HepG2 (cell line): ENCODE measurements around the gene SURF2. TPM values are rescaled to one million over a fixed set of nuclear protein-coding genes. Genes with fewer than 3 reads are reported as not detected.
A peak's percentile ranks its signal among the peaks of the same experiment; 100 is the strongest.

ENCODE experiments used
- ATAC-seq: fragments of 200-7000 bp; cut with Tn5 transposase; 3 replicates; pipeline ENCODE4 v1.9.1; 2020; ENCODE audit warnings: mild to moderate bottlenecking, moderate library complexity
- BruUV-seq: library from RNA; stranded (reverse); fragments of 400-500 nt; replicated peaks from 2 replicates; lab custom pipeline; 2021; lab: Mats Ljungman, UMichigan
- CTCF ChIA-PET: fragments of 300-600 bp; formaldehyde crosslinking; extraction: SDS; loops from one replicate; lab custom pipeline; 2021; ENCODE audit warnings: low total read pairs, inconsistent platforms, low intra/inter-chr PET ratio; lab: Yijun Ruan, JAX
- POLR2A ChIA-PET: fragments of 350-600 bp; sonication (Branson Sonifier 250); formaldehyde crosslinking; loops from one replicate; lab custom pipeline; 2020; ENCODE audit warnings: antibody characterized with exemption, inconsistent platforms; lab: Yijun Ruan, JAX
- DNase-seq: peaks from one replicate; pipeline ENCODE4 v3.0.0-alpha.2; 2015; ENCODE audit warnings: low spot score
- FAIRE-seq: peaks from 3 replicates; lab custom pipeline; 2011; peaks lifted over from hg19 to GRCh38; lab: Jason Lieb, UNC
- H2AFZ ChIP-seq: one replicate; pipeline ENCODE4 v1.6.1; 2011; ENCODE audit warnings: low read length, inconsistent platforms
- H3K27ac ChIP-seq: fragments of 300-600 bp; 3 replicates; pipeline ENCODE4 v1.8.0; 2011; ENCODE audit warnings: mixed run types, mild to moderate bottlenecking, mixed read lengths, low read length, inconsistent platforms; ENCODE audit not compliant: insufficient read depth; ENCODE audit errors: extremely low read length
- H3K27me3 ChIP-seq, 2 experiments: fragments of 200-600 bp in 1 of 2; 2 replicates in 1 of 2; 3 replicates in 1 of 2; pipeline versions ENCODE4 v1.6.0 to v1.8.0; 2011; ENCODE audit warnings: low read length in 2 of 2, mild to moderate bottlenecking in 2 of 2, moderate library complexity in 2 of 2, inconsistent platforms in 1 of 2; ENCODE audit not compliant: insufficient read depth in 2 of 2, control insufficient read depth in 1 of 2
- H3K36me3 ChIP-seq, 2 experiments: fragments of 200-600 bp in 1 of 2; replicated peaks in 1 of 2; 2 replicates in 1 of 2; 3 replicates in 1 of 2; pipeline versions ENCODE4 v1.5.1 to v1.8.0; 2011; ENCODE audit warnings: low read length in 2 of 2, inconsistent platforms in 1 of 2; ENCODE audit not compliant: insufficient read depth in 2 of 2, control insufficient read depth in 1 of 2
- H3K4me1 ChIP-seq: 2 replicates; pipeline ENCODE4 v1.5.1; 2012; ENCODE audit warnings: low read length, inconsistent platforms; ENCODE audit not compliant: insufficient read depth
- H3K4me2 ChIP-seq: 2 replicates; pipeline ENCODE4 v1.6.0; 2011; ENCODE audit warnings: low read depth, low read length, inconsistent platforms
- H3K4me3 ChIP-seq, 3 experiments: fragments of 200-600 bp in 1 of 3; sonication (generic), shearing (Covaris generic) in 1 of 3; replicated peaks in 1 of 3; 2 replicates each; pipeline ENCODE4 v1.5.1; 2011 to 2016; ENCODE audit warnings: low read length in 3 of 3, inconsistent platforms in 2 of 3, low read depth in 2 of 3, mild to moderate bottlenecking in 2 of 3, control low read depth in 1 of 3, mixed read lengths in 1 of 3; ENCODE audit not compliant: insufficient read depth in 1 of 3
- H3K79me2 ChIP-seq: one replicate; pipeline ENCODE4 v1.6.1; 2011; ENCODE audit warnings: low read length, inconsistent platforms; ENCODE audit not compliant: insufficient read depth
- H3K9ac ChIP-seq: 2 replicates; pipeline ENCODE4 v1.6.0; 2011; ENCODE audit warnings: mild to moderate bottlenecking, low read depth, low read length, inconsistent platforms; ENCODE audit not compliant: insufficient read depth
- H3K9me3 ChIP-seq: 2 replicates; pipeline ENCODE4 v1.5.1; 2012; ENCODE audit warnings: mild to moderate bottlenecking, low read length
- H4K20me1 ChIP-seq: 2 replicates; pipeline ENCODE4 v1.6.0; 2011; ENCODE audit warnings: inconsistent platforms, mild to moderate bottlenecking, low read length, moderate library complexity; ENCODE audit not compliant: insufficient read depth
- AGO2 ChIP-seq: fragments of 200-400 bp; formaldehyde crosslinking; optimal IDR thresholded peaks from 2 replicates; pipeline ENCODE3; 2017; ENCODE audit warnings: mild to moderate bottlenecking, low read depth, low read length, moderate library complexity
- POLR2A ChIP-seq, 2 experiments: IDR thresholded peaks; 2 replicates each; pipeline ENCODE4 v1.6.1; 2011; ENCODE audit warnings: low read depth in 2 of 2, low read length in 2 of 2, mild to moderate bottlenecking in 1 of 2, moderate library complexity in 1 of 2; ENCODE audit not compliant: insufficient read depth in 1 of 2
- POLR2G ChIP-seq: fragments of 200-400 bp; formaldehyde crosslinking; IDR thresholded peaks from 2 replicates; pipeline ENCODE4 v1.6.1; 2018; ENCODE audit warnings: mild to moderate bottlenecking, low read depth, low read length, moderate library complexity
- RBM22 ChIP-seq: fragments of 200-400 bp; formaldehyde crosslinking; optimal IDR thresholded peaks from 2 replicates; pipeline ENCODE3; 2017; ENCODE audit warnings: mild to moderate bottlenecking, low read length, moderate library complexity
- ZNF3 ChIP-seq: IDR thresholded peaks from 2 replicates; pipeline ENCODE4 v1.7.0; 2017; ENCODE audit warnings: inconsistent platforms
- WGBS: methylation state at CpG from one replicate; pipeline ENCODE4 v1.1.6; 2017; ENCODE audit warnings: low lambda C conversion rate; 5-methylcytosine and 5-hydroxymethylcytosine counted together
- in situ Hi-C: cut with HindIII; loops from 2 replicates; pipeline ENCODE4 v1.10.0; 2017; ENCODE audit warnings: low pct_unique_long_range_greater_than_20kb; ENCODE audit not compliant: extremely low pct_ligation_motif_present
- intact Hi-C: fragments of 100-400 bp; cut with micrococcal nuclease; formaldehyde crosslinking; loops from one replicate; pipeline ENCODE4 v1.10.0; 2022; ENCODE audit not compliant: unreplicated experiment
- polyA plus RNA-seq, 8 experiments: library from polyadenylated mRNA; depleted of rRNA in 3 of 8; stranded (reverse) in 7 of 8; unstranded in 1 of 8; fragments of >200 nt; fragmentation: Illumina TruSeq in 4 of 8; extraction: Trizol in 4 of 8; gene quantifications; 2 replicates each; pipeline versions ENCODE4 v1.2.1 to v1.2.3, GENCODE V29; 2011 to 2016; ENCODE audit warnings: low read depth in 4 of 8, missing spikeins in 1 of 8, mixed read lengths in 1 of 8; ENCODE audit not compliant: insufficient read depth in 1 of 8
- total RNA-seq, 5 experiments: library from RNA; depleted of rRNA; stranded (reverse); fragments of >200 nt; fragmentation: Illumina TruSeq; extraction: Trizol; gene quantifications; 2 replicates each; pipeline ENCODE4 v1.2.3, GENCODE V29; 2016; ENCODE audit warnings: low read depth in 1 of 5
- TF ChIP-seq, protein P1 (sequence below): sonication (generic); formaldehyde crosslinking; IDR thresholded peaks from 2 replicates; pipeline ENCODE4 v1.5.0; 2020; ENCODE audit warnings: mild to moderate bottlenecking, missing genetic modification reagents, moderate library complexity

Gene SURF2
- total and polyA plus RNA-seq, 2 of the 13 experiments (the other 11 are each of a cell fraction or from before 2014, with no cell fraction given) = 6.3 to 13.6 TPM

DNA sequence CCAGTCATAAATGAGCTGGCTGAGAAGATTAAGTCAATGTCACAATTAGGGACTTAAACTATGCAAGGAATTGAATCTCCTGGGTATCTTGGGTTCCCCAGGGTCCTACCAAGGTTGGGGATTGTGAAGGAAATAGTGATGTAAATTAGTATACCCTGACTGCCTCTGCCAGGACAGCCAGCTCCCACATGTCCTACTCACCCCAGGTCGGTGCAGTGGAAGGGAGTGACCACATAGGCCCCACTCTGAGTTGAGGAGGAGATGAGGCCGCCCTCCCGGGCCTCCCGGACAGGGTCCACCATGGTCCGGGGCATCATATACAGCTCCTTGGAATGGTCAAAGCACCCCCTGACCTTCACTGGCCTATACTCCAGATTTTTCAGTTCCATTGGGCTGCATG, 2.8 kb upstream of the SURF2 start:
- Histone ChIP-seq H3K79me2 (peaks cover 28% of the 10 kb centered on the region), H3K27me3 (no peaks in the 10 kb centered on the region; a peak in 1 of 5 replicates), H3K9ac (no peak overlapping the region), H2AFZ (no peak overlapping the region), H4K20me1 (peaks cover 20% of the 10 kb centered on the region), H3K9me3 (no peaks in the 10 kb centered on the region), H3K4me1 (peaks cover 50% of the 10 kb centered on the region), H3K36me3 (peaks cover 18 to 47% of the 10 kb centered on the region in 2 experiments), H3K4me3 (no peak overlapping the region)
- no peak for FAIRE-seq
- ChIA-PET CTCF (no interaction called here), POLR2A (no interaction called here)
- no peak for DNase-seq
- in situ Hi-C loops = no loop called here
- WGBS = no CpG with 5 or more reads among the region's 5 CpGs
- no TSS peak for BruUV-seq
- intact Hi-C loops = no loop called here
- TF ChIP-seq POLR2A (IDR thresholded peaks at IDR 0.05; ENCODE audit: insufficient read depth in 1 of 2, low read depth in 2 of 2, low read length in 2 of 2) = no peak
- TF ChIP-seq, protein P1, sequence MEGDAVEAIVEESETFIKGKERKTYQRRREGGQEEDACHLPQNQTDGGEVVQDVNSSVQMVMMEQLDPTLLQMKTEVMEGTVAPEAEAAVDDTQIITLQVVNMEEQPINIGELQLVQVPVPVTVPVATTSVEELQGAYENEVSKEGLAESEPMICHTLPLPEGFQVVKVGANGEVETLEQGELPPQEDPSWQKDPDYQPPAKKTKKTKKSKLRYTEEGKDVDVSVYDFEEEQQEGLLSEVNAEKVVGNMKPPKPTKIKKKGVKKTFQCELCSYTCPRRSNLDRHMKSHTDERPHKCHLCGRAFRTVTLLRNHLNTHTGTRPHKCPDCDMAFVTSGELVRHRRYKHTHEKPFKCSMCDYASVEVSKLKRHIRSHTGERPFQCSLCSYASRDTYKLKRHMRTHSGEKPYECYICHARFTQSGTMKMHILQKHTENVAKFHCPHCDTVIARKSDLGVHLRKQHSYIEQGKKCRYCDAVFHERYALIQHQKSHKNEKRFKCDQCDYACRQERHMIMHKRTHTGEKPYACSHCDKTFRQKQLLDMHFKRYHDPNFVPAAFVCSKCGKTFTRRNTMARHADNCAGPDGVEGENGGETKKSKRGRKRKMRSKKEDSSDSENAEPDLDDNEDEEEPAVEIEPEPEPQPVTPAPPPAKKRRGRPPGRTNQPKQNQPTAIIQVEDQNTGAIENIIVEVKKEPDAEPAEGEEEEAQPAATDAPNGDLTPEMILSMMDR (CRISPR knock-in tag) = no peak
- peak; percentile 44 for TF ChIP-seq RBM22
- TF ChIP-seq POLR2G = peak; percentile 41; the same call in 1 of the 2 replicates
- TF ChIP-seq, all 625 proteins: peak for 2
- Histone ChIP-seq H3K4me2 (no peak overlapping the region), H3K27ac (no peak overlapping the region)
- ATAC-seq = no peak

DNA sequence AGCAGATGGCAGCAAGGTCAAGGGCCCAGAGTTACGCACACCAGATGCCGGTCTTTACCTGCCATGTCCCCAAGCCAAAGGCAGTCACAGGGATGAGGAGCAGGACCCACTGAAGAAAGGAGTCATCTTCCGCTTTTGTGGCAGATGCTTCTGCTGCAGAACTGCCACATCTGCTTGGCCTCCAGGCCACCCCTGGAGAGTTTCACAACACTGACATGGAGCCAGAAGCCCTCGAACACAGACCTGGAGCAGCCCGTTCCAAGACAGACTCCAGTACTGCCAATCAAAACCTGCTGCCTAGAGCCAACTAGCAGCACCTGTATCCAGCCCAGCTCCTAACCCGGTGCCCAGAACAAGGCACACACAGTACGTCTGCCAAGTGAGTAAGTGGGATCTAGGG, 1.6 kb upstream of the SURF2 start:
- H3K27ac ChIP-seq = peak overlapping the region; percentile 14
- H2AFZ ChIP-seq = no peak overlapping the region
- H3K9ac ChIP-seq = peak overlapping the region; percentile 89; the same call in 1 of the 2 replicates
- BruUV-seq = no TSS peak
- in situ Hi-C loops = loop anchor here (5.0 kb wide), 2 partner anchors 53 to 133 kb away; no protein-coding TSS in a partner anchor
- DNase-seq = no peak
- CTCF ChIA-PET = no interaction called here
- no peaks in the 10 kb centered on the region; a peak in 1 of 5 replicates for H3K27me3 ChIP-seq
- H4K20me1 ChIP-seq = peaks cover 17% of the 10 kb centered on the region
- TF ChIP-seq ZNF3 (CRISPR knock-in tag) = no peak
- TF ChIP-seq AGO2 = peak; percentile 24
- TF ChIP-seq, all 625 proteins: peak for 1
- Histone ChIP-seq H3K36me3 (peaks cover 18 to 46% of the 10 kb centered on the region in 2 experiments), H3K79me2 (peaks cover 15% of the 10 kb centered on the region), H3K4me3 (peak overlapping the region in 1 of 3 experiments; percentile 91; a peak in 1 of 6 replicates), H3K9me3 (no peaks in the 10 kb centered on the region), H3K4me2 (peak overlapping the region; percentile 86), H3K4me1 (peaks cover 44% of the 10 kb centered on the region)
- no peak for FAIRE-seq
- POLR2A ChIA-PET = interaction anchor here (0.9 to 1.9 kb wide), 4 partner anchors 8 to 105 kb away, joined by 3 to 6 read pairs (median 4); partner anchors contain the start of gene CACFD1
- WGBS = 93% methylated on average over 4 of the region's 7 CpGs
- intact Hi-C loops = loop anchor here (5.0 kb wide), 2 partner anchors 43 to 133 kb away; no protein-coding TSS in a partner anchor
- ATAC-seq = no peak
